Hepatocyte (in vitro differentiated cells): ENCODE results near the gene PIK3R6. TPM values are rescaled to one million over a fixed set of nuclear protein-coding genes. Genes with fewer than 3 reads are reported as not detected.

Experiments used
- DNase-seq: peaks from one replicate; pipeline ENCODE4 v3.0.0-alpha.2; 2016; ENCODE audit warnings: low spot score
- H2AFZ ChIP-seq: fragments of 200-600 bp; sonication (generic); 2 replicates; pipeline ENCODE4 v1.6.0; 2016; ENCODE audit warnings: antibody characterized with exemption, mild to moderate bottlenecking
- H3K27ac ChIP-seq: fragments of 200-600 bp; sonication (generic); 2 replicates; pipeline ENCODE4 v1.5.1; 2016; ENCODE audit warnings: mild to moderate bottlenecking
- H3K27me3 ChIP-seq: fragments of 200-600 bp; sonication (generic); 2 replicates; pipeline ENCODE4 v1.6.1; 2016
- H3K36me3 ChIP-seq: fragments of 200-600 bp; sonication (generic); replicated peaks from 2 replicates; pipeline ENCODE4 v1.5.1; 2016; ENCODE audit warnings: low read depth; ENCODE audit not compliant: insufficient read depth
- H3K4me1 ChIP-seq: fragments of 200-600 bp; sonication (generic); 2 replicates; pipeline ENCODE4 v1.5.1; 2016; ENCODE audit warnings: mild to moderate bottlenecking, moderate library complexity; ENCODE audit not compliant: insufficient read depth
- H3K4me2 ChIP-seq: fragments of 200-600 bp; sonication (generic); 2 replicates; pipeline ENCODE4 v1.6.0; 2016
- H3K4me3 ChIP-seq: fragments of 200-600 bp; sonication (generic); 2 replicates; pipeline ENCODE4 v1.5.1; 2016; ENCODE audit warnings: mild to moderate bottlenecking
- H3K79me2 ChIP-seq: fragments of 200-600 bp; sonication (generic); 2 replicates; pipeline ENCODE4 v1.6.0; 2017; ENCODE audit warnings: mild to moderate bottlenecking
- H3K9me2 ChIP-seq: fragments of 200-600 bp; sonication (generic); replicated peaks from 2 replicates; pipeline ENCODE4 v1.6.0; 2017; ENCODE audit warnings: mild to moderate bottlenecking; ENCODE audit not compliant: insufficient read depth
- H3K9me3 ChIP-seq: fragments of 200-600 bp; sonication (generic); 2 replicates; pipeline ENCODE4 v1.5.1; 2016; ENCODE audit warnings: low read depth, mild to moderate bottlenecking
- H4K20me1 ChIP-seq: fragments of 200-600 bp; sonication (generic); 2 replicates; pipeline ENCODE4 v1.6.0; 2016; ENCODE audit warnings: mild to moderate bottlenecking; ENCODE audit not compliant: insufficient read depth, poor library complexity, severe bottlenecking
- EZH2 ChIP-seq: fragments of 200-600 bp; sonication (generic); IDR thresholded peaks from 2 replicates; pipeline ENCODE4 v1.6.1; 2016; ENCODE audit warnings: antibody characterized with exemption, mild to moderate bottlenecking, borderline replicate concordance
- EZH2phosphoT487 ChIP-seq: fragments of 200-600 bp; sonication (generic); IDR thresholded peaks from one replicate; pipeline ENCODE4 v1.6.1; 2018; ENCODE audit warnings: antibody characterized with exemption, mild to moderate bottlenecking, low read depth, moderate library complexity; ENCODE audit not compliant: unreplicated experiment, severe bottlenecking
- WGBS: methylation state at CpG from one replicate; pipeline ENCODE4 v1.1.6; 2016; ENCODE audit warnings: low lambda C conversion rate; ENCODE audit errors: missing lambda C conversion rate; 5-methylcytosine and 5-hydroxymethylcytosine counted together
- polyA plus RNA-seq: library from polyadenylated mRNA; unstranded; fragments of >200 nt; fragmentation: Nextera tagmentation; extraction: Ambion mirVana; gene quantifications from 2 replicates; pipeline ENCODE4 v1.2.1, GENCODE V29; 2016
- total RNA-seq: library from RNA; depleted of rRNA; stranded (reverse); fragments of >200 nt; gene quantifications from 2 replicates; pipeline ENCODE4 v1.2.3, GENCODE V29; 2014
- TF ChIP-seq, protein P1 (sequence below): fragments of 200-600 bp; sonication (generic); IDR thresholded peaks from 2 replicates; pipeline ENCODE4 v1.5.1; 2016; ENCODE audit warnings: antibody characterized with exemption, mild to moderate bottlenecking; ENCODE audit not compliant: poor library complexity

PIK3R6 gene
- total and polyA plus RNA-seq, 2 experiments from 2014 or later = 0.07 to 0.10 TPM

DNA sequence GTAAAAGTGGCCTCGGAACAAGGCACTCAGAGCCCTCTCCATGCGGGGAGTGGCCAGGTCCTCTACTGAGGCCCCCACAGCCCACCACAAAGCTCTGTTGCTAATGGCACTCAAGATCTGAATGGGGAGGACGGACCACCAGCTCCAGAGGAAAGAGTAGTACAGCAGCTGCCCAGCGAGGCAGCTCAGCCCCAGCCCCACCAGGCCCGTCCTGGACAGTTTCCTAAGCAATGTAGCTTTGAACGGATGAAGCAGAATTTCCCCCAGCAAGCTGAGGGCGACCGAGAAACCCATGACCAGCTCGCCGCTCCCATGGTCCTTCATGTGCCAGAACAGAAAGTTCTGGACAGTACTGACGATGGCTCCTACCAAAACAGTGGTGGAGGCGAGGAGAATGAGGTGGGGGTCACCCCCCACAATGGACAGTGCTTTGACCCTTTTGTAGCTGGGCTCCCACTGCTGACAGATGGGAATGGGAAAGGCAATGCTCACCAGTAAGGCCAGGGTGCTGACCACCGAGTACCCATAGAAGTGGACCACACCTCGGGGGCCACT lies 69.8 kb downstream of the PIK3R6 start:
- H2AFZ ChIP-seq = no peak overlapping the region
- WGBS = 90% methylated on average over 14 of the region's 14 CpGs
- no peak for DNase-seq
- H3K79me2 ChIP-seq = no peaks in the 10 kb centered on the region
- no peak overlapping the region for H3K4me2 ChIP-seq
- no peak overlapping the region for H3K27ac ChIP-seq
- TF ChIP-seq EZH2phosphoT487 (no peak), EZH2 (no peak)
- TF ChIP-seq, protein P1, sequence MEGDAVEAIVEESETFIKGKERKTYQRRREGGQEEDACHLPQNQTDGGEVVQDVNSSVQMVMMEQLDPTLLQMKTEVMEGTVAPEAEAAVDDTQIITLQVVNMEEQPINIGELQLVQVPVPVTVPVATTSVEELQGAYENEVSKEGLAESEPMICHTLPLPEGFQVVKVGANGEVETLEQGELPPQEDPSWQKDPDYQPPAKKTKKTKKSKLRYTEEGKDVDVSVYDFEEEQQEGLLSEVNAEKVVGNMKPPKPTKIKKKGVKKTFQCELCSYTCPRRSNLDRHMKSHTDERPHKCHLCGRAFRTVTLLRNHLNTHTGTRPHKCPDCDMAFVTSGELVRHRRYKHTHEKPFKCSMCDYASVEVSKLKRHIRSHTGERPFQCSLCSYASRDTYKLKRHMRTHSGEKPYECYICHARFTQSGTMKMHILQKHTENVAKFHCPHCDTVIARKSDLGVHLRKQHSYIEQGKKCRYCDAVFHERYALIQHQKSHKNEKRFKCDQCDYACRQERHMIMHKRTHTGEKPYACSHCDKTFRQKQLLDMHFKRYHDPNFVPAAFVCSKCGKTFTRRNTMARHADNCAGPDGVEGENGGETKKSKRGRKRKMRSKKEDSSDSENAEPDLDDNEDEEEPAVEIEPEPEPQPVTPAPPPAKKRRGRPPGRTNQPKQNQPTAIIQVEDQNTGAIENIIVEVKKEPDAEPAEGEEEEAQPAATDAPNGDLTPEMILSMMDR = no peak
- H4K20me1 ChIP-seq = no peaks in the 10 kb centered on the region
- H3K9me3 ChIP-seq = no peaks in the 10 kb centered on the region
- H3K27me3 ChIP-seq = peaks cover 19% of the 10 kb centered on the region
- H3K9me2 ChIP-seq = no peaks in the 10 kb centered on the region
- no peaks in the 10 kb centered on the region for H3K36me3 ChIP-seq
- H3K4me1 ChIP-seq = peaks cover 10% of the 10 kb centered on the region
- no peak overlapping the region for H3K4me3 ChIP-seq

- H3K4me3 ChIP-seq = no peak overlapping the region
- peaks cover 31% of the 10 kb centered on the region for H3K27me3 ChIP-seq
- no peaks in the 10 kb centered on the region for H3K9me2 ChIP-seq
- DNase-seq = no peak
- no peaks in the 10 kb centered on the region for H4K20me1 ChIP-seq
- no peak overlapping the region for H3K4me2 ChIP-seq
- H3K27ac ChIP-seq = no peak overlapping the region
- H2AFZ ChIP-seq = no peak overlapping the region
- 85% methylated on average over 7 of the region's 7 CpGs for WGBS
- H3K9me3 ChIP-seq = no peaks in the 10 kb centered on the region
- no peaks in the 10 kb centered on the region for H3K79me2 ChIP-seq
- H3K36me3 ChIP-seq = no peaks in the 10 kb centered on the region
- TF ChIP-seq, protein P1 = no peak
- TF ChIP-seq EZH2 (no peak), EZH2phosphoT487 (no peak)
- H3K4me1 ChIP-seq = peaks cover 9% of the 10 kb centered on the region
These were observed 72.8 kb downstream of the PIK3R6 start for GRCh38 chr17:8794636-8795035.

- peaks cover 26% of the 10 kb centered on the region for H3K27me3 ChIP-seq
- no peaks in the 10 kb centered on the region for H3K9me3 ChIP-seq
- H4K20me1 ChIP-seq = no peaks in the 10 kb centered on the region
- H3K79me2 ChIP-seq = no peaks in the 10 kb centered on the region
- H3K4me3 ChIP-seq = no peak overlapping the region
- no peak overlapping the region for H3K27ac ChIP-seq
- H3K36me3 ChIP-seq = no peaks in the 10 kb centered on the region
- no peak overlapping the region for H3K4me2 ChIP-seq
- no peaks in the 10 kb centered on the region for H3K4me1 ChIP-seq
- 71% methylated on average over 2 of the region's 2 CpGs for WGBS
- no peak overlapping the region for H2AFZ ChIP-seq
- no peak for DNase-seq
- no peak for TF ChIP-seq EZH2
- no peak for TF ChIP-seq EZH2phosphoT487
- TF ChIP-seq, protein P1 = no peak
- H3K9me2 ChIP-seq = no peaks in the 10 kb centered on the region
These were observed 73.8 kb downstream of the PIK3R6 start for GRCh38 chr17:8793649-8794048.
